AG04449 (cell line): ENCODE results near the gene HYOU1.
A peak's percentile ranks its signal among the peaks of the same experiment; 100 is the strongest.

Experiments used
- CTCF ChIA-PET: fragments of 350-600 bp; formaldehyde crosslinking; extraction: SDS; loops from one replicate; lab custom pipeline; 2021; ENCODE audit warnings: antibody characterized with exemption; lab: Yijun Ruan, JAX
- POLR2A ChIA-PET: fragments of 400-600, 350-600 bp; formaldehyde crosslinking; extraction: SDS; loops from one replicate; lab custom pipeline; 2020; ENCODE audit warnings: antibody characterized with exemption, inconsistent platforms; lab: Yijun Ruan, JAX
- DNase-seq: peaks from one replicate; pipeline ENCODE4 v3.0.0-alpha.2; 2010; ENCODE audit warnings: low read depth, low spot score
- H3K4me3 ChIP-seq: 2 replicates; pipeline ENCODE4 v1.5.1; 2011; ENCODE audit warnings: low read depth, mild to moderate bottlenecking, control low read depth, low read length
- TF ChIP-seq, protein P1 (sequence below): IDR thresholded peaks from one replicate; pipeline ENCODE4 v1.5.1; 2011; ENCODE audit warnings: mild to moderate bottlenecking, moderate library complexity, low read length, control low read depth, inconsistent platforms; ENCODE audit not compliant: insufficient read depth; ENCODE audit errors: missing control alignments

Gene HYOU1

DNA sequence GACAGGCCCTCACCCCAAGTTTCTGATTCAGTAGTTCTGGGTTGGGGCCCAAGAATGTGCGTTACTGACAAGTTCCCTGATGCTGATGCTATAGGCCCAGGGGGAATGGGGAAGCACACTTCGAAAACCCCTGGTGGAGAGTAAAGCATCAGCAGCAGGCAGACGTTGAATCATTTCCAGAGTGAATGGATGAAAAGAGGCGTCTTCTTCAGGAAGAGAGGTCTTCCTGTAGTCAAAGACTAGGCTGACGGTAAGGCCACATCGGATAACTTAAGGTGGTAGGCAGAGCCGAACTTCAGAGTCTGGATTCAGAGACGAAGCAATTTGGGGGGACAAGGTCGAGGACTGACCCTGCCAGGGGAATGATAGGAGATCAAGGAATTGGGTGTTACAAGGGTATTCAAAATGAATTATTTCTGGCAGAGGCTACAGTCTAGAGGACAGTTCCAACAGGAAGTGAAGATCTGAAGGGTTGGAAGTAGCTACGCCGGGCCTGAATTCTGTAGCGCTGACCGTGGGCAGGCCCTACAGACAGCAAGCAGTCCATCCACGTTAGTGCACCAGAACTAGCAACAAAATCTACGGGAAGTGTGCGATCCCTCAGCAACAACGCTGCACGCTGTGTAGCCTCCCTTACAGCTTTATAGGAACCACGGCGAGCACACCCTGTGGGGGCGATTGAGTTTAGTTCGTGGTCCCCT is 59.9 kb downstream of the HYOU1 start:
- TF ChIP-seq, protein P1, sequence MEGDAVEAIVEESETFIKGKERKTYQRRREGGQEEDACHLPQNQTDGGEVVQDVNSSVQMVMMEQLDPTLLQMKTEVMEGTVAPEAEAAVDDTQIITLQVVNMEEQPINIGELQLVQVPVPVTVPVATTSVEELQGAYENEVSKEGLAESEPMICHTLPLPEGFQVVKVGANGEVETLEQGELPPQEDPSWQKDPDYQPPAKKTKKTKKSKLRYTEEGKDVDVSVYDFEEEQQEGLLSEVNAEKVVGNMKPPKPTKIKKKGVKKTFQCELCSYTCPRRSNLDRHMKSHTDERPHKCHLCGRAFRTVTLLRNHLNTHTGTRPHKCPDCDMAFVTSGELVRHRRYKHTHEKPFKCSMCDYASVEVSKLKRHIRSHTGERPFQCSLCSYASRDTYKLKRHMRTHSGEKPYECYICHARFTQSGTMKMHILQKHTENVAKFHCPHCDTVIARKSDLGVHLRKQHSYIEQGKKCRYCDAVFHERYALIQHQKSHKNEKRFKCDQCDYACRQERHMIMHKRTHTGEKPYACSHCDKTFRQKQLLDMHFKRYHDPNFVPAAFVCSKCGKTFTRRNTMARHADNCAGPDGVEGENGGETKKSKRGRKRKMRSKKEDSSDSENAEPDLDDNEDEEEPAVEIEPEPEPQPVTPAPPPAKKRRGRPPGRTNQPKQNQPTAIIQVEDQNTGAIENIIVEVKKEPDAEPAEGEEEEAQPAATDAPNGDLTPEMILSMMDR: no peak
- POLR2A ChIA-PET: interaction anchor here (1.2 to 1.6 kb wide), 2 partner anchors 71 to 74 kb away, joined by 3 read pairs; partner anchors contain the start of gene BCL9L
- CTCF ChIA-PET: interaction anchor here (0.7 to 3.5 kb wide), 10 partner anchors 11 to 308 kb away, joined by 3 to 11 read pairs (median 4); no protein-coding TSS in a partner anchor
- no peak for DNase-seq
- H3K4me3 ChIP-seq: peak overlapping the region; percentile 67
